ENCODE measurements around the gene IGDCC3.

IGDCC3 gene

GRCh38 chr15:65377976-65378366, at the start of gene IGDCC3:
TSS of gene IGDCC3 (minus strand) at chr15:65378002. CDS start at chr15:65377788, 214 bp downstream.
- no peak for DNase-seq (ENCODE audit: low spot score)

- DNase-seq (ENCODE audit: low spot score), result no peak
Measured at GRCh38 chr15:65426216-65426853, 48.5 kb upstream of the IGDCC3 start.

GRCh38 chr15:65424683-65425082, 46.9 kb upstream of the IGDCC3 start:
- no peak for DNase-seq (ENCODE audit: low spot score)

GRCh38 chr15:65423976-65424679, 46.3 kb upstream of the IGDCC3 start:
- DNase-seq (ENCODE audit: low spot score), result no peak

- DNase-seq (ENCODE audit: low spot score), result no peak
Measured at GRCh38 chr15:65423150-65423975, 45.6 kb upstream of the IGDCC3 start.

GRCh38 chr15:65421360-65422215, 43.8 kb upstream of the IGDCC3 start:
- no peak for DNase-seq (ENCODE audit: low spot score)

- DNase-seq (ENCODE audit: low spot score), result no peak
Measured at GRCh38 chr15:65420975-65421359, 43.2 kb upstream of the IGDCC3 start.

- DNase-seq (ENCODE audit: low spot score), result no peak
Measured at GRCh38 chr15:65418596-65418995, 40.8 kb upstream of the IGDCC3 start.

GRCh38 chr15:65416845-65417416, 39.1 kb upstream of the IGDCC3 start:
- DNase-seq (ENCODE audit: low spot score), result no peak

- DNase-seq (ENCODE audit: low spot score), result no peak
Measured at GRCh38 chr15:65414841-65415621, 37.2 kb upstream of the IGDCC3 start.

- no peak for DNase-seq (ENCODE audit: low spot score)
Measured at GRCh38 chr15:65413760-65414144, 36.0 kb upstream of the IGDCC3 start.

- DNase-seq (ENCODE audit: low spot score), result no peak
Measured at GRCh38 chr15:65413051-65413759, 35.4 kb upstream of the IGDCC3 start.

GRCh38 chr15:65412556-65412955, 34.8 kb upstream of the IGDCC3 start:
- no peak for DNase-seq (ENCODE audit: low spot score)

GRCh38 chr15:65411465-65412071, 33.8 kb upstream of the IGDCC3 start:
- DNase-seq (ENCODE audit: low spot score), result no peak

- DNase-seq (ENCODE audit: low spot score), result no peak
Measured at GRCh38 chr15:65410972-65411371, 33.2 kb upstream of the IGDCC3 start.

- no peak for DNase-seq (ENCODE audit: low spot score)
Measured at GRCh38 chr15:65410036-65410435, 32.2 kb upstream of the IGDCC3 start.

- DNase-seq (ENCODE audit: low spot score), result peak; percentile 50
Measured at GRCh38 chr15:65409036-65409631, 31.3 kb upstream of the IGDCC3 start.

GRCh38 chr15:65408324-65409035, 30.7 kb upstream of the IGDCC3 start:
- DNase-seq (ENCODE audit: low spot score), result no peak
